IMR-90 (cell line): Measurements from ENCODE around the gene COL9A3. TPM values are rescaled to one million over a fixed set of nuclear protein-coding genes. Genes with fewer than 3 reads are reported as not detected.

Experiments used
- ATAC-seq: fragments of 200-7000 bp; cut with Tn5 transposase; 2 replicates; pipeline ENCODE4 v1.9.1; 2020; ENCODE audit warnings: low read depth, mild to moderate bottlenecking, moderate library complexity
- BruUV-seq: library from RNA; stranded (reverse); fragments of 400-500 nt; replicated peaks from 2 replicates; lab custom pipeline; 2021; lab: Mats Ljungman, UMichigan
- CTCF ChIA-PET: fragments of 300-600 bp; formaldehyde crosslinking; extraction: SDS; loops from one replicate; lab custom pipeline; 2021; ENCODE audit warnings: antibody characterized with exemption; lab: Yijun Ruan, JAX
- POLR2A ChIA-PET: fragments of 300-600 bp; sonication (Branson Sonifier 250); formaldehyde crosslinking; loops from one replicate; lab custom pipeline; 2022; ENCODE audit warnings: antibody characterized with exemption; ENCODE audit not compliant: unreplicated experiment; lab: Charles Lee
- DNase-seq: peaks from one replicate; pipeline ENCODE4 v3.0.0; 2013
- H2AFZ ChIP-seq: replicated peaks from 2 replicates; pipeline ENCODE3; 2013; ENCODE audit warnings: low read length, mild to moderate bottlenecking; ENCODE audit not compliant: poor library complexity
- H2AK5ac ChIP-seq: 2 replicates; pipeline ENCODE4 v1.6.1; 2013; ENCODE audit warnings: low read depth, low read length, inconsistent platforms
- H2AK9ac ChIP-seq: replicated peaks from 2 replicates; pipeline ENCODE3; 2013; ENCODE audit warnings: mild to moderate bottlenecking, low read depth, low read length, moderate library complexity; ENCODE audit not compliant: poor library complexity
- H2BK120ac ChIP-seq: 2 replicates; pipeline ENCODE4 v1.6.1; 2013; ENCODE audit warnings: low read depth, low read length, inconsistent platforms
- H2BK15ac ChIP-seq: 3 replicates; pipeline ENCODE4 v1.6.1; 2013; ENCODE audit warnings: low read depth, low read length, inconsistent platforms
- H2BK20ac ChIP-seq: 2 replicates; pipeline ENCODE4 v1.6.1; 2013; ENCODE audit warnings: low read depth, mild to moderate bottlenecking, inconsistent platforms, low read length, moderate library complexity
- H2BK5ac ChIP-seq: 2 replicates; pipeline ENCODE4 v1.6.1; 2013; ENCODE audit warnings: mild to moderate bottlenecking, low read depth, low read length, inconsistent platforms; ENCODE audit not compliant: poor library complexity, severe bottlenecking
- H3K14ac ChIP-seq: replicated peaks from 2 replicates; pipeline ENCODE4 v1.6.1; 2013; ENCODE audit warnings: low read depth, low read length, inconsistent platforms
- H3K18ac ChIP-seq: 2 replicates; pipeline ENCODE4 v1.6.1; 2013; ENCODE audit warnings: low read depth, low read length, control low read depth
- H3K23ac ChIP-seq: 2 replicates; pipeline ENCODE4 v1.6.1; 2013; ENCODE audit warnings: low read depth, low read length, inconsistent platforms
- H3K27ac ChIP-seq: 2 replicates; pipeline ENCODE4 v1.5.1; 2013; ENCODE audit warnings: mild to moderate bottlenecking, control low read depth, low read length; ENCODE audit not compliant: insufficient read depth
- H3K27me3 ChIP-seq: 2 replicates; pipeline ENCODE4 v1.6.1; 2013; ENCODE audit warnings: low read length; ENCODE audit not compliant: control insufficient read depth, insufficient read depth
- H3K36me3 ChIP-seq: 2 replicates; pipeline ENCODE4 v1.6.1; 2013; ENCODE audit warnings: low read length, mixed read lengths; ENCODE audit not compliant: control insufficient read depth, insufficient read depth
- H3K4ac ChIP-seq: 2 replicates; pipeline ENCODE4 v1.6.1; 2013; ENCODE audit warnings: low read depth, low read length, inconsistent platforms
- H3K4me1 ChIP-seq: 2 replicates; pipeline ENCODE4 v1.6.1; 2013; ENCODE audit warnings: low read length, mixed read lengths; ENCODE audit not compliant: control insufficient read depth, insufficient read depth
- H3K4me2 ChIP-seq: 2 replicates; pipeline ENCODE4 v1.6.1; 2013; ENCODE audit warnings: low read depth, mild to moderate bottlenecking, control low read depth, low read length, moderate library complexity
- H3K4me3 ChIP-seq: 2 replicates; pipeline ENCODE4 v1.5.1; 2013; ENCODE audit warnings: low read depth, mild to moderate bottlenecking, control low read depth, low read length, moderate library complexity; ENCODE audit not compliant: insufficient read depth
- H3K56ac ChIP-seq: 2 replicates; pipeline ENCODE4 v1.6.1; 2013; ENCODE audit warnings: low read length, inconsistent platforms; ENCODE audit not compliant: insufficient read depth; ENCODE audit errors: extremely low read depth
- H3K79me1 ChIP-seq, 2 experiments: 2 replicates each; pipeline ENCODE4 v1.6.1; 2013; ENCODE audit warnings: low read length in 2 of 2, inconsistent platforms in 1 of 2, low read depth in 1 of 2
- H3K9ac ChIP-seq: 2 replicates; pipeline ENCODE4 v1.6.1; 2013; ENCODE audit warnings: low read depth, low read length, control low read depth
- H3K9me1 ChIP-seq: 2 replicates; pipeline ENCODE4 v1.6.1; 2013; ENCODE audit warnings: low read length, inconsistent platforms; ENCODE audit not compliant: insufficient read depth
- H3K9me3 ChIP-seq: 2 replicates; pipeline ENCODE4 v1.6.1; 2013; ENCODE audit warnings: low read length; ENCODE audit not compliant: control insufficient read depth, insufficient read depth
- H4K20me1 ChIP-seq: 2 replicates; pipeline ENCODE4 v1.6.1; 2013; ENCODE audit warnings: low read length, inconsistent platforms; ENCODE audit not compliant: insufficient read depth
- H4K5ac ChIP-seq: 2 replicates; pipeline ENCODE4 v1.6.1; 2013; ENCODE audit warnings: mild to moderate bottlenecking, low read depth, low read length, control low read depth
- H4K8ac ChIP-seq, 2 experiments: 2 replicates each; pipeline ENCODE4 v1.6.1; 2013; ENCODE audit warnings: low read depth in 2 of 2, low read length in 2 of 2, control low read depth in 1 of 2, inconsistent platforms in 1 of 2
- H4K91ac ChIP-seq: 2 replicates; pipeline ENCODE4 v1.6.1; 2013; ENCODE audit warnings: low read depth, low read length, inconsistent platforms; ENCODE audit not compliant: insufficient read depth
- BHLHE40 ChIP-seq: fragments of 150-350 bp; IDR thresholded peaks from 2 replicates; pipeline ENCODE4 v1.6.1; 2016; ENCODE audit warnings: mild to moderate bottlenecking, low read depth, low read length
- CEBPB ChIP-seq: IDR thresholded peaks from 2 replicates; pipeline ENCODE4 v1.6.1; 2012; ENCODE audit warnings: low read depth, low read length, improper control_type of control experiment
- CTCF ChIP-seq: conservative IDR thresholded peaks from 2 replicates; pipeline ENCODE4 v1.5.1; 2012; ENCODE audit warnings: mild to moderate bottlenecking, low read depth, low read length, improper control_type of control experiment
- ELK1 ChIP-seq: fragments of 150-350 bp; IDR thresholded peaks from 2 replicates; pipeline ENCODE4 v1.6.1; 2016; ENCODE audit warnings: low read depth, mild to moderate bottlenecking, low read length, moderate library complexity, borderline replicate concordance
- MAFK ChIP-seq: IDR thresholded peaks from 2 replicates; pipeline ENCODE4 v1.6.1; 2012; ENCODE audit warnings: low read depth, low read length, improper control_type of control experiment
- MXI1 ChIP-seq: IDR thresholded peaks from 2 replicates; pipeline ENCODE4 v1.6.1; 2012; ENCODE audit warnings: low read depth, mild to moderate bottlenecking, low read length, moderate library complexity, borderline replicate concordance
- NFE2L2 ChIP-seq: fragments of 150-350 bp; IDR thresholded peaks from 2 replicates; pipeline ENCODE4 v1.6.1; 2016; ENCODE audit warnings: low read depth, mild to moderate bottlenecking, low read length
- POLR2A ChIP-seq: IDR thresholded peaks from 2 replicates; pipeline ENCODE4 v1.6.1; 2012; ENCODE audit warnings: mild to moderate bottlenecking, low read depth, low read length
- RAD21 ChIP-seq: IDR thresholded peaks from 2 replicates; pipeline ENCODE4 v1.6.1; 2012; ENCODE audit warnings: low read length, improper control_type of control experiment
- RCOR1 ChIP-seq: IDR thresholded peaks from 2 replicates; pipeline ENCODE4 v1.6.1; 2012; ENCODE audit warnings: mild to moderate bottlenecking, low read length, improper control_type of control experiment; ENCODE audit not compliant: insufficient replicate concordance
- RFX5 ChIP-seq: IDR thresholded peaks from 2 replicates; pipeline ENCODE4 v1.8.0; 2012; ENCODE audit warnings: low read depth, mild to moderate bottlenecking, low read length, moderate library complexity
- SMC3 ChIP-seq: fragments of 150-350 bp; IDR thresholded peaks from 2 replicates; pipeline ENCODE4 v1.6.1; 2016; ENCODE audit warnings: low read depth, mild to moderate bottlenecking, antibody characterized with exemption, low read length, moderate library complexity
- USF2 ChIP-seq: fragments of 150-350 bp; IDR thresholded peaks from 2 replicates; pipeline ENCODE4 v1.6.1; 2017; ENCODE audit warnings: mild to moderate bottlenecking, antibody characterized with exemption, low read length, low read depth
- WGBS, 2 experiments: methylation state at CpG; one replicate each; pipeline versions ENCODE4 v1.1.5 to v1.1.7; 2013; ENCODE audit warnings: missing lambda C conversion rate in 2 of 2; ENCODE audit not compliant: insufficient read length in 1 of 2; ENCODE audit errors: extremely low coverage in 2 of 2; 5-methylcytosine and 5-hydroxymethylcytosine counted together
- dilution Hi-C: fragments of 300-500 bp; cut with HindIII; formaldehyde crosslinking; loops from one replicate; pipeline ENCODE4 v1.14.3; 2018; ENCODE audit warnings: low sequenced_read_pairs; ENCODE audit not compliant: unreplicated experiment
- in situ Hi-C: fragments of 300-500 bp; cut with MboI; formaldehyde crosslinking; loops from 3 replicates; pipeline ENCODE4 v1.14.3; 2019; ENCODE audit warnings: low sequenced_read_pairs, inconsistent platforms, mixed read lengths
- intact Hi-C: fragments of 100-400 bp; cut with micrococcal nuclease; formaldehyde crosslinking; loops from 2 replicates; pipeline ENCODE4 v1.10.0; 2022
- polyA plus RNA-seq, 3 experiments: library from polyadenylated mRNA; depleted of rRNA; stranded (reverse); fragments of >200 nt; gene quantifications; 2 replicates each; pipeline ENCODE4 v1.2.3, GENCODE V29; 2012; ENCODE audit warnings: low replicate concordance in 1 of 3
- total RNA-seq: library from RNA; depleted of rRNA; stranded (reverse); fragments of >200 nt; gene quantifications from 2 replicates; pipeline ENCODE4 v1.2.3, GENCODE V29; 2012

COL9A3 gene
- total and polyA plus RNA-seq, 2 of the 4 experiments (the other 2 are of a cell fraction): 0.36 to 1.4 TPM

GRCh38 chr20:62838128-62838891, 21.5 kb downstream of the COL9A3 start:
- Histone ChIP-seq H3K27ac (no peak overlapping the region), H4K20me1 (no peaks in the 10 kb centered on the region), H2BK15ac (no peak overlapping the region), H2AK9ac (no peak overlapping the region), H3K4me3 (no peak overlapping the region), H4K91ac (no peak overlapping the region), H2BK20ac (no peak overlapping the region), H2BK5ac (no peak overlapping the region), H3K23ac (no peak overlapping the region), H3K56ac (no peak overlapping the region), H3K79me1 (no peaks in the 10 kb centered on the region), H3K4me2 (no peak overlapping the region), H3K9me3 (no peaks in the 10 kb centered on the region), H3K27me3 (no peaks in the 10 kb centered on the region; the same call in 1 of the 2 replicates), H3K18ac (no peak overlapping the region), H4K5ac (no peak overlapping the region), H3K4ac (no peak overlapping the region), H2AK5ac (no peak overlapping the region), H4K8ac (no peak overlapping the region), H3K4me1 (no peaks in the 10 kb centered on the region), H3K9me1 (no peaks in the 10 kb centered on the region), H3K9ac (no peak overlapping the region), H2AFZ (no peak overlapping the region), H3K36me3 (no peaks in the 10 kb centered on the region), H2BK120ac (no peak overlapping the region), H3K14ac (no peak overlapping the region)
- no peak for ATAC-seq
- CTCF ChIA-PET: no interaction called here
- POLR2A ChIA-PET: no interaction called here
- BruUV-seq: no TSS peak
- intact Hi-C loops (no loop called here), dilution Hi-C loops (no loop called here), in situ Hi-C loops (no loop called here)
- no peak for TF ChIP-seq MXI1
- no peak for TF ChIP-seq CTCF
- TF ChIP-seq ELK1: no peak
- no peak for TF ChIP-seq RCOR1
- TF ChIP-seq POLR2A: no peak
- no peak for TF ChIP-seq RAD21
- no peak for TF ChIP-seq RFX5
- no peak for TF ChIP-seq SMC3
- TF ChIP-seq NFE2L2: no peak
- no peak for TF ChIP-seq BHLHE40
- no peak for TF ChIP-seq USF2
- no peak for TF ChIP-seq CEBPB
- TF ChIP-seq MAFK: no peak
- WGBS, 2 experiments: 84% methylated on average over 6 of the region's 27 CpGs; no CpG with 5 or more reads in 1 of the 2 experiments
- no peak for DNase-seq
